ENCODE results near the gene HIPK4. TPM values are rescaled to one million over a fixed set of nuclear protein-coding genes. Genes with fewer than 3 reads are reported as not detected.

HIPK4 gene
- total RNA-seq, 1 donor from 2014 or later = not detected

DNA sequence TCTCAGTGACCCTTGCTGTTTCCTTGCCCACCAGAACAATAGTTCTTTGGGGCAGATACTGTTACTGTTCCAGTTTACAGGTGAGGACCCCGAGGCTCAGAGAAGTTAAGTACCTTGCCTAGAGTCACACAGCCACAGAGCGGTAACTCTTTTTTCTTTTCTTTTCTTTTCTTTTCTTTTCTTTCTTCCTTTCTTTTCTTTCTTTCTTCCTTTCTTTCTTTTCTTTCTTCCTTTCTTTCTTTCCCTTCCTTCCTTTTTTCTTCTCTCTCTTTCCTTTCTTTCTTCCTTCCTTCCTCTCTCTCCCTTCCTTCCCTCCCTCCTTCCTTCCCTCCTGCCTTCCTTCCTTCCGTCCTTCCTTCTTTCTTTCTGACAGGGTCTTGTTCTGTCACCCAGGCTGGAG, 28.1 kb upstream of the HIPK4 start:
- no peak overlapping the region for H3K4me2 ChIP-seq (ENCODE audit: low read length)
- FAIRE-seq = no peak
- Mint-ChIP-seq H3K9me3 (ENCODE audit: unreplicated experiment) (no peaks in the 10 kb centered on the region), H3K4me3 (ENCODE audit: unreplicated experiment) (peak overlapping the region; percentile 54), H3K4me1 (ENCODE audit: low read depth, unreplicated experiment) (peaks cover 11% of the 10 kb centered on the region), H3K27ac (ENCODE audit: unreplicated experiment) (no peak overlapping the region), H3K36me3 (ENCODE audit: low read depth, unreplicated experiment) (no peaks in the 10 kb centered on the region), H3K27me3 (ENCODE audit: low read depth, unreplicated experiment) (no peaks in the 10 kb centered on the region)
- H3K9ac ChIP-seq (ENCODE audit: low read length) = no peak overlapping the region
- no peaks in the 10 kb centered on the region for H3K9me3 ChIP-seq (ENCODE audit: insufficient read depth, low read depth, low read length)
- H2AFZ ChIP-seq (ENCODE audit: low read depth, low read length) = no peak overlapping the region
- H3K4me3 ChIP-seq (ENCODE audit: insufficient read depth, low read depth, low read length) = no peak overlapping the region
- H3K27me3 ChIP-seq (ENCODE audit: insufficient read depth, low read length) = no peaks in the 10 kb centered on the region
- peaks cover 10% of the 10 kb centered on the region for H3K36me3 ChIP-seq (ENCODE audit: insufficient read depth, low read length)
- TF ChIP-seq EZH2 (IDR thresholded peaks at IDR 0.05; ENCODE audit: insufficient read depth, low read length) = no peak
- TF ChIP-seq, protein P1, sequence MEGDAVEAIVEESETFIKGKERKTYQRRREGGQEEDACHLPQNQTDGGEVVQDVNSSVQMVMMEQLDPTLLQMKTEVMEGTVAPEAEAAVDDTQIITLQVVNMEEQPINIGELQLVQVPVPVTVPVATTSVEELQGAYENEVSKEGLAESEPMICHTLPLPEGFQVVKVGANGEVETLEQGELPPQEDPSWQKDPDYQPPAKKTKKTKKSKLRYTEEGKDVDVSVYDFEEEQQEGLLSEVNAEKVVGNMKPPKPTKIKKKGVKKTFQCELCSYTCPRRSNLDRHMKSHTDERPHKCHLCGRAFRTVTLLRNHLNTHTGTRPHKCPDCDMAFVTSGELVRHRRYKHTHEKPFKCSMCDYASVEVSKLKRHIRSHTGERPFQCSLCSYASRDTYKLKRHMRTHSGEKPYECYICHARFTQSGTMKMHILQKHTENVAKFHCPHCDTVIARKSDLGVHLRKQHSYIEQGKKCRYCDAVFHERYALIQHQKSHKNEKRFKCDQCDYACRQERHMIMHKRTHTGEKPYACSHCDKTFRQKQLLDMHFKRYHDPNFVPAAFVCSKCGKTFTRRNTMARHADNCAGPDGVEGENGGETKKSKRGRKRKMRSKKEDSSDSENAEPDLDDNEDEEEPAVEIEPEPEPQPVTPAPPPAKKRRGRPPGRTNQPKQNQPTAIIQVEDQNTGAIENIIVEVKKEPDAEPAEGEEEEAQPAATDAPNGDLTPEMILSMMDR (IDR thresholded peaks at IDR 0.05; ENCODE audit: insufficient read depth, low read depth, low read length) = no peak
- no peak overlapping the region for H3K27ac ChIP-seq (ENCODE audit: low read depth, low read length)
- DNase-seq (ENCODE audit: low read depth) = no peak
- H3K4me1 ChIP-seq (ENCODE audit: insufficient read depth, low read length) = peaks cover 23% of the 10 kb centered on the region
- peaks cover 17% of the 10 kb centered on the region for H3K79me2 ChIP-seq (ENCODE audit: insufficient read depth, low read length)
- peaks cover 10% of the 10 kb centered on the region for H4K20me1 ChIP-seq (ENCODE audit: insufficient read depth, low read length)

DNA sequence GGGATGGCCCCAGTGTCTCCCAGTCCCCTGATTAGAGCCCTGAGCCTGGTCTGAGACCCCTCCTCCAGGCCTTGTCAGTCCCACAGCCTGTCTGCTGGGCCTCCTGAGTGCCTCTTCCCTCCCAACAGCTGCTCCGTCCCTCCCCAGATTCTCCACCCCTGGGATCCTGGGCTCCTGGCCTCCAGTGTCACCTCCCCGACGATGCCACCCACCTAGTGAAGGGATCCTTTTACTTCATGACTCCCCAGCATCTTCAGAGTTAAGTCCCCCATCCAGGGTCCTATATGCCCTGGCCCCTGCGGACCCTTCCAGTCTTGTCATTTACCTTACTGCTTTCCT, 27.6 kb upstream of the HIPK4 start:
- Histone ChIP-seq H3K4me3 (ENCODE audit: insufficient read depth, low read depth, low read length) (no peak overlapping the region), H3K9me3 (ENCODE audit: insufficient read depth, low read depth, low read length) (no peaks in the 10 kb centered on the region), H4K20me1 (ENCODE audit: insufficient read depth, low read length) (peaks cover 5% of the 10 kb centered on the region), H3K79me2 (ENCODE audit: insufficient read depth, low read length) (peaks cover 13% of the 10 kb centered on the region), H3K27me3 (ENCODE audit: insufficient read depth, low read length) (no peaks in the 10 kb centered on the region), H2AFZ (ENCODE audit: low read depth, low read length) (peak overlapping the region; percentile 60), H3K9ac (ENCODE audit: low read length) (no peak overlapping the region), H3K36me3 (ENCODE audit: insufficient read depth, low read length) (peaks cover 6% of the 10 kb centered on the region), H3K4me2 (ENCODE audit: low read length) (no peak overlapping the region), H3K27ac (ENCODE audit: low read depth, low read length) (no peak overlapping the region), H3K4me1 (ENCODE audit: insufficient read depth, low read length) (peaks cover 21% of the 10 kb centered on the region)
- Mint-ChIP-seq H3K9me3 (ENCODE audit: unreplicated experiment) (no peaks in the 10 kb centered on the region), H3K36me3 (ENCODE audit: low read depth, unreplicated experiment) (no peaks in the 10 kb centered on the region), H3K27me3 (ENCODE audit: low read depth, unreplicated experiment) (no peaks in the 10 kb centered on the region), H3K4me1 (ENCODE audit: low read depth, unreplicated experiment) (peaks cover 11% of the 10 kb centered on the region), H3K27ac (ENCODE audit: unreplicated experiment) (no peak overlapping the region), H3K4me3 (ENCODE audit: unreplicated experiment) (no peak overlapping the region)
- DNase-seq (ENCODE audit: low read depth) = no peak
- FAIRE-seq = no peak
- no peak for TF ChIP-seq EZH2 (IDR thresholded peaks at IDR 0.05; ENCODE audit: insufficient read depth, low read length)
- TF ChIP-seq, protein P1 (IDR thresholded peaks at IDR 0.05; ENCODE audit: insufficient read depth, low read depth, low read length) = no peak

GRCh38 chr19:40416918-40417642, 27.1 kb upstream of the HIPK4 start:
- Histone ChIP-seq H2AFZ (ENCODE audit: low read depth, low read length) (peak overlapping the region; percentile 60), H3K36me3 (ENCODE audit: insufficient read depth, low read length) (peaks cover under 1% of the 10 kb centered on the region), H3K4me1 (ENCODE audit: insufficient read depth, low read length) (peaks cover 21% of the 10 kb centered on the region), H3K27me3 (ENCODE audit: insufficient read depth, low read length) (no peaks in the 10 kb centered on the region), H3K4me2 (ENCODE audit: low read length) (peak overlapping the region; percentile 61), H3K9me3 (ENCODE audit: insufficient read depth, low read depth, low read length) (no peaks in the 10 kb centered on the region), H3K27ac (ENCODE audit: low read depth, low read length) (no peak overlapping the region), H4K20me1 (ENCODE audit: insufficient read depth, low read length) (peaks cover under 1% of the 10 kb centered on the region), H3K79me2 (ENCODE audit: insufficient read depth, low read length) (peaks cover 7% of the 10 kb centered on the region), H3K4me3 (ENCODE audit: insufficient read depth, low read depth, low read length) (no peak overlapping the region), H3K9ac (ENCODE audit: low read length) (peak overlapping the region; percentile 43)
- H3K27ac Mint-ChIP-seq (ENCODE audit: unreplicated experiment) = no peak overlapping the region
- H3K4me3 Mint-ChIP-seq (ENCODE audit: unreplicated experiment) = no peak overlapping the region
- no peak for DNase-seq (ENCODE audit: low read depth)
- H3K4me1 Mint-ChIP-seq (ENCODE audit: low read depth, unreplicated experiment) = peaks cover 6% of the 10 kb centered on the region
- no peaks in the 10 kb centered on the region for H3K9me3 Mint-ChIP-seq (ENCODE audit: unreplicated experiment)
- FAIRE-seq = no peak
- TF ChIP-seq, protein P1 (IDR thresholded peaks at IDR 0.05; ENCODE audit: insufficient read depth, low read depth, low read length) = no peak
- TF ChIP-seq EZH2 (IDR thresholded peaks at IDR 0.05; ENCODE audit: insufficient read depth, low read length) = no peak
- H3K27me3 Mint-ChIP-seq (ENCODE audit: low read depth, unreplicated experiment) = no peaks in the 10 kb centered on the region
- no peaks in the 10 kb centered on the region for H3K36me3 Mint-ChIP-seq (ENCODE audit: low read depth, unreplicated experiment)
